GM18909 (cell line): ENCODE results near the gene GDF2.

ENCODE experiments used
- ATAC-seq: cut with Tn5 transposase; IDR thresholded peaks from one replicate; pipeline ENCODE4 v1.9.1; 2021; ENCODE audit warnings: mild to moderate bottlenecking; ENCODE audit not compliant: unreplicated experiment, poor library complexity

GDF2 gene

GRCh38 chr10:47290338-47290737 is 31.9 kb upstream of the GDF2 start:
- ATAC-seq, result no peak

GRCh38 chr10:47291682-47292081 is 30.6 kb upstream of the GDF2 start:
- ATAC-seq, result no peak

DNA sequence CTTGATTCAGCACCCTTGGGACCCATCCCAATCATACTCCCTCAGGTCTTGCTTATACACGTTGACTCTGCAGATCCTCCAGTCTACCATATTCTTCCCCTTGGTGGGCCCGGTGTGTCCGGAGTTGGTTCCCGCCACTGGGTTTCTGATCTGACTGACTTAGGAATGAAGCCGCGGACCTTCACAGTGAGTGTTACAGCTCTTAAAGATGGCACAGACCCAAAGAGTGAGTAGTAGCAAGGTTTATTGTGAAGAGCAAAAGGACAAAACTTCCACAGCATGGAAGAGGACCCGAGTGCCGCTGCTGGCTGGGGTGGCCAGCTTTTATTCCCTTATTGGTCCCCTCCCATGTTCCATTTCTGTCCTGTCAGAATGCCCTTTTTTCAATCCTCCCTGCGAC is 28.2 kb upstream of the GDF2 start:
- no peak for ATAC-seq

GRCh38 chr10:47294501-47294900 is 27.8 kb upstream of the GDF2 start:
- ATAC-seq, result no peak

DNA sequence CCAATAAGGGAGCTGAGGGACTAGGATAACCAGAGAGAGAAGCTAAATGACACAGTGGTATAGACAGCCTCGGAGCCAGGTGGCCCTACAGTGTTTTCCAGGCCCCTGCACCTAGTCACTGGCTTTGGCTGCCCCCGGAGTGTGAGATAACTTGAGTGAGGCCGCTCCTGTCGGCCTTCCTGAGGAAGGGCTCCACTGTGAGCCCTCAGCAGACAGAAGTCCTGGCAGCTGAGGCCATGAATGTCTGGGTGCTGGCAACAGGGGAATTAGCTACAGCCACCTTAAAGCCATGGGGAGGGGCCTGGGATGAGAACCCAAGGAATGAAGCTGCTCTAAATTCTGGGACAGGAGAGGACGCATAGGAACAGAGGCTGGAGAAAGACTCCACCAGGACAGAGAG is 26.8 kb upstream of the GDF2 start:
- no peak for ATAC-seq

DNA sequence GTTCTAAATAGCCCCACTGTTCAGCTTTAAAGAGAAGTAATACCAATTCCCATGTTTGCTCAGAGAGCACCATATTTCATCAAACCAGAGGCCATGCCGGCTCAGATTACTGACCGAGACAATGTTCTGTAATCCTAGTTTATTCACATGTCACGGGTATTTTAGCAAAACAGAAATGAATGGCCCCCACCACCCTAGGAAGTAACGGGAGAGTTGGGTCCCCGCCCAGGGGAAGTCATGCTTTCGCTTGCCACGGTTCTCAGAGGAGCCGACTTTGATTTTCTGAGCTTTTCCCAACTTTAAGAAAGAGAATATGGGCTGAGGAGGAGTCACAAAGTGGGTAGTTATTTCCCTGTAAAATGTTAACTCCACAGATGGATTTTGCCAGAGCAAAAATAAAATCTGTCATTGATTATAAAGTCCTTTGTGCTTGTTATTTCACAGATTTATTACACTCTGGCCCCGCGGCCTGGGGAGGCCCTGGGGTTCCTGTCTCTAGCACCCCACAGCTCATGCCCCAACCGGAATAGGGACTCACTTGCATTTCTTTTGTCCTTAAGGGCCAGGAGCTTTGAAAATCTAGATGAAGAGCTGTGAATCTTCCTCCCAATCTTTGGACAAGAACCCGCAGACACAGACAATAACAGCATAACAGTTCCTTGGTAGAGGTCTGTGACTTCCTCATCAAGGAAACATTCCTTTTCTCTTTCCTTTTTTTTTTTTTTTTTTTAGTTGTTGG is 25.9 kb upstream of the GDF2 start:
- no peak for ATAC-seq

DNA sequence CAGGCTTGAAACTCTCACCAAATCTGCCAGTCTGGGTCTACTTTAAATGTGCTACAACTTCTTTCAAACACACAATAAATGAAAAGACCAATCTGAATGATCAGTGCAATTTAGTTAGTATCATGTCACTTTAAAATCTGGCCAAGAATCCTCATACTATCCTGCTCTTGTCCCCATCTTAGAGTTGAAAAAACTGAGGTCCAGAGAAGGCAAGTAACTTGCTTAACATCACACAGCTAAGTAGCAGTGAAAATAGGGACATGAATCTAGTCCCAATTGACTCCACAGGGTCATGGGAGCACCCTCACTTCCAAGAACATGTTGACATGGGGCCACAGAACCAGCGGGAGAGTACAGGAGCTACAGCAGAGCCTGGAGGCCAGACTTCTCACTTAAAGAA is 25.3 kb upstream of the GDF2 start:
- no peak for ATAC-seq

GRCh38 chr10:47297866-47298540 is 24.3 kb upstream of the GDF2 start:
- no peak for ATAC-seq

- ATAC-seq, result no peak
Observed at GRCh38 chr10:47298715-47299114, 23.5 kb upstream of the GDF2 start.

GRCh38 chr10:47299611-47300428 is 22.4 kb upstream of the GDF2 start, which contains the start of gene GDF10:
TSS of gene GDF10 (plus strand) at chr10:47300197. CDS start at chr10:47300652, 455 bp downstream.
- no peak for ATAC-seq

GRCh38 chr10:47300429-47300931 is 21.8 kb upstream of the GDF2 start:
- ATAC-seq, result no peak

DNA sequence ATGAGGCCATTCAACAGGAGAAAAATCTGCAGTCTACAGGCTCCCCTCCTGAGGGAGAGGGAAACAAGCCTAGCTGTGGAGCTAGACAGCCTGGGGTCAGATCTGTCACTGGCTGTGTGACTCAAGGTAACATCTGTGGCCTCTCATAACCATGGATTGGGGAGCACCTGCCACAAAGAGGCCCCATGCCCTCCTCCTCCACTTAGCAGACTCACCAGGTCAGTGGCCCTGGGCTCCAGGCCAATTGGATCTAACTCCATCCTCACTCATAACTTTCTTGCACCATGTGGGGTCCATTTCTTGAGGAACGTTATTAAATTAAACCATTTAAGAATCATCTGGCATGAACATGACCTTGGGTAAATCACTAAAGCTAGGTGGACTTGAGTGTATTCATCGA is 20.4 kb upstream of the GDF2 start:
- ATAC-seq, result no peak

- ATAC-seq, result no peak
Observed at GRCh38 chr10:47303105-47303504, 19.1 kb upstream of the GDF2 start.

- ATAC-seq, result no peak
Observed at GRCh38 chr10:47303866-47304265, 18.4 kb upstream of the GDF2 start.

DNA sequence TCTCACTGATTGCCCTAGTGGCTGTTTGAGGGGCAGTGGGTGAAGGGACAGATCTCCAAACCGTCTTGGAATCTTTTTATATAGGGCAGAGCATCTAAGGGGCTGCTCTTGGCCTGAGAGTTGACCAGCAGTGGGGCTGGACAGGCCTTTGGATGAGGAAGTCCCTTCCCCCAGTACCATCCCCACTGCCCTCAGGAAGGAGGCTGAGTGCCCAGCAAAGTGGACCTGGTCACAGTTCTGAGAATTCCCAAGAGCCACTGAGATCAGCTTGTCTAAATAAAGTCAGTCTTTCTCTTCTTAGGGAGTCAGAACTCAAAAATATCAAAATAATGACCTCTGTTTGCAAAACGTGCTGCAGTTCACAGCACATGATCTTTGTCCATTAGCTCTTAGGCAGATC is 16.7 kb upstream of the GDF2 start:
- no peak for ATAC-seq

DNA sequence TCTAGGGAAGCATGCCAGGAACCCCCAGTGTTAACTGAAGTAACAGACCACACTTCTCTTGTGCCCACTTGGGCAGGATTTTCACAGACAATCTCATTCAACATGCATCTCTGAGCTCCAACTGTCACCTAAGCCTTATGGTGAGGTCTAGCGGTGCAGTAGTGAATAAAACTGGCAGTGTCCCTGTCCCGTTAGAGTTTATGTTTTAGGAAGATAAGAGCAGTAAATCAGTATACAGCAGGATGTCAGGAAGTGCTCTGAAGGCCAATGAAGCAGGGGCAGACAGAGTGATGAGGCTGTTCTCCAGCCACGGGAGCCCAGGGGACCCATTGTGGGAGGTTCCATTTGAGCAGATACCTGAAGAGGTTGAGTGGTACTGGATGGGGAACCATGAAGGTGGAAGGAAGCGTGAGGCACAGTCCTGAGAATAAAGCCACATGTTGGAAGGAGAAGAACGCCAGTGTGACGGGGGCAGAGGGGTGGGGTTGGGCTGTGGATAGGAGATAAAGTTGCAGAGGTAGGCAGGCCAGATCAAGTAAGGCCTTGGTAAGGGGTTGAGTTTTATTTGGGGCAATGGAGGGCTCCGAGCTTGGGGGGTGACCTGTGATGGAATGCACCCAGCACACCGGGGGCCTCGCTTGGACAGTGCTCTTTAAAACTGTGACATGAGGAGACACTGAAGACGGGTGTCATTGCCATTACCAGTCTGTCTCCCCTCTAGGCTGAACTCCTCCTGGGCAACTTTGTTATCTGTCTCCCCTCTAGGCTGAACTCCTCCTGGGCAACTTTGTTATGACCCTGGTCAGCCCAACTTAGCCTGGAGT is 15.7 kb upstream of the GDF2 start:
- ATAC-seq, result no peak

GRCh38 chr10:47307381-47307780 is 14.9 kb upstream of the GDF2 start:
- ATAC-seq, result no peak

DNA sequence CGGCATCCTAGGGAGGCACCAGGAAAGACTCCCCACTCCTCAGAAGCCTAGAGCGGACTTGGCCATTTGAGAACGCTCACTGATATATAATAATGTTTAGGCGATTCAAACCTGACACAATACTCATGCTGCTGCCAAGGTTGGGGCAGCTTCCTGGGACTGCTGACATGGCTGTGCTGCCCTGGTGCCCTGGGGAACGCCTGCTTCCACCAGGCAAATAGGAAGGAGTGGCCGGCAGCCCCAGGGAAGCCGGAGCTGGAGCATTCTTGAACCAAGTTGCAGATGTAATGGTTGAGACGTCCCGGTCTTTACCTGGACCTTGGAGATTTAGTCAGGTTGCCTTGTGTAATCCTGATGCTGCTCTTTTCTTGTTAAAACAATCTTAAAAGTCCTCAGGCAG is 13.5 kb upstream of the GDF2 start:
- ATAC-seq, result no peak

DNA sequence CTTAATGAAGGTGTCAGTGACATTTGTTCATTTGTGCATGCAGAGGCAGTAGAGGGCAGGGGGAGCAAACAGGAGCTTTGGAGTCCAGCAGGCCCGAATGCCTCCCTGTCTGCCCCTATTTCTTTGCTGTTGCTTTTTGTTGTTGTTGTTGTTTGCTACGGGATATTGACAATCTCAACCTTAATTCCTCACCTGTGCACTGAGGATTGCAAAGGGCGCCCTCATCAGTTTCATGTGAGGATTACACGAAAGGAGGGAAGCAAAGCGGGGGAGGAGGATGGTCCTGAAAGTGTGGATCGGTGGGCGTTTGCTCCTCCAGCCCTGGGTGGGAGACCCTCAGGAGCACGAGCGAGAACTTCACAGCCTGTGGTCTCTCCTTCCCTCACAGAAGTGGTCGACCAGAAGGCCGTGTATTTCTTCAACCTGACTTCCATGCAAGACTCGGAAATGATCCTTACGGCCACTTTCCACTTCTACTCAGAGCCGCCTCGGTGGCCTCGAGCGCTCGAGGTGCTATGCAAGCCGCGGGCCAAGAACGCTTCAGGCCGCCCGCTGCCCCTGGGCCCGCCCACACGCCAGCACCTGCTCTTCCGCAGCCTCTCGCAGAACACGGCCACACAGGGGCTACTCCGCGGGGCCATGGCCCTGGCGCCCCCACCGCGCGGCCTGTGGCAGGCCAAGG is 12.7 kb upstream of the GDF2 start:
- ATAC-seq, result no peak

DNA sequence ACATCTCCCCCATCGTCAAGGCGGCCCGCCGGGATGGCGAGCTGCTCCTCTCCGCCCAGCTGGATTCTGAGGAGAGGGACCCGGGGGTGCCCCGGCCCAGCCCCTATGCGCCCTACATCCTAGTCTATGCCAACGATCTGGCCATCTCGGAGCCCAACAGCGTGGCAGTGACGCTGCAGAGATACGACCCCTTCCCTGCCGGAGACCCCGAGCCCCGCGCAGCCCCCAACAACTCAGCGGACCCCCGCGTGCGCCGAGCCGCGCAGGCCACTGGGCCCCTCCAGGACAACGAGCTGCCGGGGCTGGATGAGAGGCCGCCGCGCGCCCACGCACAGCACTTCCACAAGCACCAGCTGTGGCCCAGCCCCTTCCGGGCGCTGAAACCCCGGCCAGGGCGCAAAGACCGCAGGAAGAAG is 12.2 kb upstream of the GDF2 start:
- no peak for ATAC-seq
